Omental fat pad (tissue), 4 donors: ENCODE measurements around the gene VWCE. TPM values are rescaled to one million over a fixed set of nuclear protein-coding genes. Genes with fewer than 3 reads are reported as not detected.
A peak's percentile ranks its signal among the peaks of the same experiment; 100 is the strongest.

Experiments used
- ATAC-seq: fragments of 150-250 bp; one replicate; pipeline ENCODE4 v1.9.1; 2016; ENCODE audit warnings: mild to moderate bottlenecking, moderate library complexity; ENCODE audit not compliant: low FRiP score
- DNase-seq: peaks from one replicate; pipeline ENCODE4 v3.0.0-alpha.2; 2019; ENCODE audit warnings: low spot score
- CTCF ChIP-seq, 3 donors: fragments of 450-650 bp; IDR thresholded peaks; one replicate each; pipeline ENCODE4 v1.5.1; 2016 to 2017; ENCODE audit warnings: antibody characterized with exemption in 3 of 3, mild to moderate bottlenecking in 3 of 3, moderate library complexity in 2 of 3
- total RNA-seq, 4 donors: library from RNA; depleted of rRNA; stranded (reverse); fragments of >200 nt; gene quantifications; one replicate each; pipeline ENCODE4 v1.1.0, GENCODE V29; 2016

VWCE gene
- total RNA-seq, 4 donors from 2014 or later, result 0.94 to 6.9 (median 4.6) TPM

GRCh38 chr11:61333550-61334433 is 38.7 kb upstream of the VWCE start:
- no peak for ATAC-seq
- no peak for TF ChIP-seq CTCF (IDR thresholded peaks at IDR 0.05)
- DNase-seq, result no peak

GRCh38 chr11:61332797-61333549 is 37.9 kb upstream of the VWCE start, which contains the start of the genes DDB1 and TKFC:
TSS of gene DDB1 (minus strand) at chr11:61333105. CDS start at chr11:61332968, 137 bp downstream.
TSS of gene TKFC (plus strand) at chr11:61333228. CDS start at chr11:61334729, 1,501 bp downstream.
- ATAC-seq, result peak; percentile 95
- no peak for TF ChIP-seq CTCF (IDR thresholded peaks at IDR 0.05)

GRCh38 chr11:61332281-61332796 is 37.2 kb upstream of the VWCE start:
- ATAC-seq (peak; percentile 3), DNase-seq (no peak)
- TF ChIP-seq CTCF (IDR thresholded peaks at IDR 0.05), result no peak

More at GRCh38 chr11:61332797-61333549, 37.9 kb upstream of the VWCE start, which contains the start of the genes DDB1 and TKFC:
- DNase-seq, result peak; percentile 86

GRCh38 chr11:61331651-61332050 is 36.5 kb upstream of the VWCE start:
- TF ChIP-seq CTCF (IDR thresholded peaks at IDR 0.05), result no peak
- no peak for DNase-seq
- no peak for ATAC-seq

- no peak for TF ChIP-seq CTCF (IDR thresholded peaks at IDR 0.05)
- no peak for DNase-seq
These were observed 34.8 kb upstream of the VWCE start for GRCh38 chr11:61329871-61330270.

GRCh38 chr11:61328351-61328750 is 33.2 kb upstream of the VWCE start:
- no peak for ATAC-seq
- DNase-seq, result no peak
- no peak for TF ChIP-seq CTCF (IDR thresholded peaks at IDR 0.05)

More at GRCh38 chr11:61329871-61330270, 34.8 kb upstream of the VWCE start:
- ATAC-seq, result no peak
